Measurements from ENCODE around the gene VWA3A. TPM values are rescaled to one million over a fixed set of nuclear protein-coding genes. Genes with fewer than 3 reads are reported as not detected.

Gene VWA3A
- total and polyA plus RNA-seq, 7 donors: 0.03 to 0.15 (median 0.12) TPM; not detected in 4

DNA sequence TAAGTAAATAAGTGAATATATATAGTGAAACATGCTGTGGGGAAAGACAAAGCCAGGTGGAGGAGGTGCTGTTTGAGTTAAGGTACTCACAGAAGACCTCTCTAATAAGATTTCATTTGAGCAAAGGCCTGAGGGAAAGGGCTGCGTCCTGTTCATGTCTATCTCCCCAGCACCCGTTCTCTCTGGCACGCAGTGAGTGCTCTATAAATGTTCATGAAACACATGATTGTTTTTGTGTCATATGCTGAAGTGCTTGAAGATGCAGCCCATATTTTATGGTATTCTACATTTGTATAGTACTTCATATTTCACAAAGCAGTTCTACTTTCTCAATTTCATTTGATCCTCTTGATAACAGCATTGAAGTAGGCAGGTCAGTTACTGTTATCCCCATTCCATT, 990 bp downstream of the VWA3A start:
- intact Hi-C loops (cut with DNase I): no loop called here
- no peaks in the 10 kb centered on the region for H3K9me3 ChIP-seq
- H3K4me1 ChIP-seq: no peaks in the 10 kb centered on the region
- WGBS, 3 donors: 75 to 87% (median 85%) methylated on average over 3 of the region's 3 CpGs
- no peak overlapping the region for H3K27ac ChIP-seq
- TF ChIP-seq, protein P1, sequence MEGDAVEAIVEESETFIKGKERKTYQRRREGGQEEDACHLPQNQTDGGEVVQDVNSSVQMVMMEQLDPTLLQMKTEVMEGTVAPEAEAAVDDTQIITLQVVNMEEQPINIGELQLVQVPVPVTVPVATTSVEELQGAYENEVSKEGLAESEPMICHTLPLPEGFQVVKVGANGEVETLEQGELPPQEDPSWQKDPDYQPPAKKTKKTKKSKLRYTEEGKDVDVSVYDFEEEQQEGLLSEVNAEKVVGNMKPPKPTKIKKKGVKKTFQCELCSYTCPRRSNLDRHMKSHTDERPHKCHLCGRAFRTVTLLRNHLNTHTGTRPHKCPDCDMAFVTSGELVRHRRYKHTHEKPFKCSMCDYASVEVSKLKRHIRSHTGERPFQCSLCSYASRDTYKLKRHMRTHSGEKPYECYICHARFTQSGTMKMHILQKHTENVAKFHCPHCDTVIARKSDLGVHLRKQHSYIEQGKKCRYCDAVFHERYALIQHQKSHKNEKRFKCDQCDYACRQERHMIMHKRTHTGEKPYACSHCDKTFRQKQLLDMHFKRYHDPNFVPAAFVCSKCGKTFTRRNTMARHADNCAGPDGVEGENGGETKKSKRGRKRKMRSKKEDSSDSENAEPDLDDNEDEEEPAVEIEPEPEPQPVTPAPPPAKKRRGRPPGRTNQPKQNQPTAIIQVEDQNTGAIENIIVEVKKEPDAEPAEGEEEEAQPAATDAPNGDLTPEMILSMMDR (IDR thresholded peaks at IDR 0.05): no peak
- H3K36me3 ChIP-seq (ENCODE audit: insufficient read depth in 1 of 2, low read depth in 1 of 2): no peaks in the 10 kb centered on the region
- no peak for ATAC-seq
- DNase-seq: no peak
- no peak overlapping the region for H3K4me3 ChIP-seq
- no peaks in the 10 kb centered on the region for H3K27me3 ChIP-seq (ENCODE audit: insufficient read depth in 3 of 3, low read length in 2 of 3)

DNA sequence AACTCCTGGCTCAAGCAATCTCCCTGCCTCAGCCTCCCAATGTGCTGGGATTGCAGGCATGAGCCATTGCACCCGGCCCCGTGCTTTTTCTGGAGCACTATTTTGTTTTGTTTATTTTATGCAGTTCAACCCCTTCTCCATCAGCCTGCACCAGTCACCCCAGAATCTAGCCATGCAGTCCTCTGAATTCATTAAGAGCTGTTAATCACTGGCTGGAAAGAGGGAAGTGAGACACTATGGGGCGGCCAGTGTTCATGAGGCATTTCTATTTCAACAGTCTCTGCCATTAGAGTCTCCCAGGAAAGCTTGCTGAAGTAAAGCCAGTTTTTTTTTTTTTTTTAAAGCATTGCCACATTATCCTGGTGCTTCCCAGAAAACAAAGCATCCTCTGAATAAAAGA, 1.7 kb downstream of the VWA3A start:
- Histone ChIP-seq H3K4me1 (no peaks in the 10 kb centered on the region), H3K9me3 (no peaks in the 10 kb centered on the region), H3K27me3 (ENCODE audit: insufficient read depth in 3 of 3, low read length in 2 of 3) (no peaks in the 10 kb centered on the region), H3K36me3 (ENCODE audit: insufficient read depth in 1 of 2, low read depth in 1 of 2) (no peaks in the 10 kb centered on the region), H3K27ac (no peak overlapping the region), H3K4me3 (no peak overlapping the region)
- no peak for ATAC-seq
- WGBS, 3 donors: 79 to 88% (median 85%) methylated on average over 3 of the region's 3 CpGs
- TF ChIP-seq, protein P1 (IDR thresholded peaks at IDR 0.05): no peak
- no peak for DNase-seq
- intact Hi-C loops (cut with DNase I): no loop called here

DNA sequence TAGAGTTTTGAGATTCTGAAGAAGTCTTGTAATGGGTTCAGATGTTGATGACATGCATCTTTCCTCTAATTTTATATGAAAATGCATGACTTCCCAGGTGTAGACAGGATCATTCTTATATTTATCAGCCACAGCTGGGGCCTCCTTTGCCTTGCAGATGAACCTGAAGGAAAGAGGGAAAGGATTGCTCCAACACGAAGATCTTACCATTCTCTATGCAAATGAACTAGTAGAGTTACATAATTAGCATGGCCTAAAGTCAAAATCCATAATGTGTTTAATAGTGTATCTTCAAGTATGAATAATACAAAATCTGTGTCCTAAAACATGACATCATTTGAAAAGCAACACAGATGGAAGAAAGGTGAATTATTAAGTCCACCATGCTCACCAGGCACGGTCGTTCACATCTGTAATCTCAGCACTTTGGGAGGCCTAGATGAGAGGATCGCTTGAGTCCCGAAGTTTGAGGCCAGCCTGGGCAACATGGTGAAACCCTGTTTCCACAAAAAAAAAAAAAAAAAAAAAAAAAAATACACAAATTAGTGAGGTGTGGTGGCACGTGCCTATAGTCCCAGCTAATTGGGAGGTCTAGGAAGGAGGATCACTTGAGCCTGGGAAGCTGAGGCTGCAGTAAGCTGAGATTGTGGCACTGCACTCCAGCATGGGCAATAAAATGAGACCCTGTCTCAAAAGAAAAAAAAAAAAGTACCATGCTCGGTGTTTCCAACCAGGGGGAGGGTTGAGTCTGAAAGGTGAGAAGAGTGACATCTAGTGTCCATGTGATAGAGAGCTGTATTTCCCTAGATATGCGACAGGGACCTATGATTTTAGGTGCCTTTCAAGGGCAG, 6.3 kb downstream of the VWA3A start:
- intact Hi-C loops (cut with DNase I): loop anchor here in 1 of 2 donors (5.0 kb wide), 2 partner anchors 96 to 146 kb away; partner anchors contain the start of genes PDZD9 and UQCRC2
- no peak for DNase-seq
- no peak overlapping the region for H3K27ac ChIP-seq
- no peaks in the 10 kb centered on the region for H3K36me3 ChIP-seq (ENCODE audit: insufficient read depth in 1 of 2, low read depth in 1 of 2)
- 51 to 57% (median 56%) methylated on average over 8 of the region's 8 CpGs for WGBS, 3 donors
- TF ChIP-seq, protein P1 (IDR thresholded peaks at IDR 0.05): peak; percentile 57
- ATAC-seq: peak in 3 of 4 donors; percentile 71 to 81 (median 78)
- H3K4me3 ChIP-seq: no peak overlapping the region
- H3K27me3 ChIP-seq (ENCODE audit: insufficient read depth in 3 of 3, low read length in 2 of 3): no peaks in the 10 kb centered on the region
- no peaks in the 10 kb centered on the region for H3K4me1 ChIP-seq
- no peaks in the 10 kb centered on the region for H3K9me3 ChIP-seq

DNA sequence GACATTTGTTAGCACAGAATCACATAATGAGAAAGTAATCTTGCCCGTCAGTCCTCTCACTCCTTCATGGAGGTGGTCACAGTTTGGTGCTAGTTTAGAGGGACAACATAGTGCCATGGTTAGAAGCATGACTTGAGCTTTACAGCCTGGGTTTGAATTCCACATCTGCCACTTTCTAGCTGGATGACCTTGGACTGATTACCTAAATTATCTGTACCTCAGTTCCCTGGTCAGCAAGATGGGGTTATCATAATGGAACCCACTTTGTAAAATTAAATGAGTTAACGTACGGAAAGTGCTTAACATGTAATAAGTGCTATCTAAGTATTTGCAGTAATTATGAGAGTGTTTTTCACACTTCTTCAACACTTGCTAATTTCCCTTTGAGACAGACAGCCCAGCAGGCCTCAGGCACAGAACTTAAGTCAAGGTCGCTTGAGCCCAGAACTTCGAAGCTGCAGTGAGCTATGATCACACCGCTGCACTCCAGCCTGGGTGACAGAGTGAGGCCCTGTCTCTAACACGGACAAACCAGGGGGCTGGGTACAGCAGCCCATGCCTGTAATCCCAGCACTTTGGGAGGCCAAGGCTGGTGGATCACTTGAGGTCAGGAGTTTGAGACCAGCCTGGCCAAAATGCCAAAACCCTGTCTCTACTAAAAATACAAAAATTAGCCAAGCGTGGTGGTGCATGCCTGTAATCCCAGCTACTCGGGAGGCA, 7.1 kb downstream of the VWA3A start:
- no peak for DNase-seq
- intact Hi-C loops (cut with DNase I): loop anchor here in 1 of 2 donors (5.0 kb wide), 2 partner anchors 97 to 147 kb away; partner anchors contain the start of genes PDZD9 and UQCRC2
- Histone ChIP-seq H3K27ac (no peak overlapping the region), H3K36me3 (ENCODE audit: insufficient read depth in 1 of 2, low read depth in 1 of 2) (no peaks in the 10 kb centered on the region), H3K4me1 (no peaks in the 10 kb centered on the region), H3K9me3 (no peaks in the 10 kb centered on the region), H3K4me3 (no peak overlapping the region), H3K27me3 (ENCODE audit: insufficient read depth in 3 of 3, low read length in 2 of 3) (no peaks in the 10 kb centered on the region)
- no peak for ATAC-seq
- TF ChIP-seq, protein P1 (IDR thresholded peaks at IDR 0.05): no peak
- WGBS, 3 donors: 78 to 84% (median 82%) methylated on average over 9 of the region's 9 CpGs

Measured in psoas muscle (tissue), 8 donors.